ENCODE results near the gene EXOC2. TPM values are rescaled to one million over a fixed set of nuclear protein-coding genes. Genes with fewer than 3 reads are reported as not detected.
A peak's percentile ranks its signal among the peaks of the same experiment; 100 is the strongest.

Gene EXOC2
- total and polyA plus RNA-seq, 10 of the 15 experiments (the other 5 are each of a cell fraction or from before 2014, with no cell fraction given) = 8.7 to 32.8 (median 20.7) TPM

DNA sequence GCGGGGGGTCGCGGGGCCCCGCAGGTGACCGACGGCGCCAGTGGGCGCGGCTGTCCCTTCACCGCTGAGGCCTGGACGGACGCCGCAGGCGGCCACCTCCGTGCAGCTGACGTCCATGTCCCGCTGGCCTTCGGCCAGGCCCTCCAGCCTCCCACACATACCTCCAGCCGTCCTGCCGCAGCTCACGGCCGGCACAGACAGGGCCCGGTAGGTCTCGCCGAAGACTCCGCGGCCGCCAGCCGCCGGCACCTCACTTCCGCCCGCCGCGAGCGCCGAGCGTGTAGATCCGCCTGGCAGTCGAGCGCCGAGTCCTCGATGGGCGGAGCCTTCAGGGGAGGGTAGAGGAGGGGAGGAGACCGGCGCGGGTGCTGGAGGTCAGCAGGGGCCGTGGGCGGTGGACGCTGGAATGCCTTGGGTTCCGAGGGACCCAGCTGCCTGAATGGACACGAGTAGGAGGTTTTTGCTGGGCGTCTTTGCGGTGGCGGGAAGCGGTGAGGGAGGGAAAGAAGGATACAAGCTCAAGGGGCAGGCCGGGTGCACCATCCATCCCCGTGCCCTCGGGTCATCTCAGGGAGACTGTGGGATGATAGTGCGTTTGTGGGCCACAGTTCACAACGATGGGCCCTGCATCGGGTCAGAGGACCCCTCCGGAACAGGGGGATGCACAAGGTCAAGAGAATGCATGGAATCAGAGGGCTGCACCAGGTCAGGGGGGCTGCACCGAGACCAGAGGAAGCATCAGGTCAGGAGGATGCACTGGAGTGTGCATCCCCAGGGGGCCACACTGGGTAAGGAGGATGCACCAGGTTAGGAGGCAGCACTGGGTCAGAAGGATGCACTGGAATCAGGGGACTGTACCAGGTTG, at the start of gene EXOC2 (continued):
- TF ChIP-seq, protein P1, sequence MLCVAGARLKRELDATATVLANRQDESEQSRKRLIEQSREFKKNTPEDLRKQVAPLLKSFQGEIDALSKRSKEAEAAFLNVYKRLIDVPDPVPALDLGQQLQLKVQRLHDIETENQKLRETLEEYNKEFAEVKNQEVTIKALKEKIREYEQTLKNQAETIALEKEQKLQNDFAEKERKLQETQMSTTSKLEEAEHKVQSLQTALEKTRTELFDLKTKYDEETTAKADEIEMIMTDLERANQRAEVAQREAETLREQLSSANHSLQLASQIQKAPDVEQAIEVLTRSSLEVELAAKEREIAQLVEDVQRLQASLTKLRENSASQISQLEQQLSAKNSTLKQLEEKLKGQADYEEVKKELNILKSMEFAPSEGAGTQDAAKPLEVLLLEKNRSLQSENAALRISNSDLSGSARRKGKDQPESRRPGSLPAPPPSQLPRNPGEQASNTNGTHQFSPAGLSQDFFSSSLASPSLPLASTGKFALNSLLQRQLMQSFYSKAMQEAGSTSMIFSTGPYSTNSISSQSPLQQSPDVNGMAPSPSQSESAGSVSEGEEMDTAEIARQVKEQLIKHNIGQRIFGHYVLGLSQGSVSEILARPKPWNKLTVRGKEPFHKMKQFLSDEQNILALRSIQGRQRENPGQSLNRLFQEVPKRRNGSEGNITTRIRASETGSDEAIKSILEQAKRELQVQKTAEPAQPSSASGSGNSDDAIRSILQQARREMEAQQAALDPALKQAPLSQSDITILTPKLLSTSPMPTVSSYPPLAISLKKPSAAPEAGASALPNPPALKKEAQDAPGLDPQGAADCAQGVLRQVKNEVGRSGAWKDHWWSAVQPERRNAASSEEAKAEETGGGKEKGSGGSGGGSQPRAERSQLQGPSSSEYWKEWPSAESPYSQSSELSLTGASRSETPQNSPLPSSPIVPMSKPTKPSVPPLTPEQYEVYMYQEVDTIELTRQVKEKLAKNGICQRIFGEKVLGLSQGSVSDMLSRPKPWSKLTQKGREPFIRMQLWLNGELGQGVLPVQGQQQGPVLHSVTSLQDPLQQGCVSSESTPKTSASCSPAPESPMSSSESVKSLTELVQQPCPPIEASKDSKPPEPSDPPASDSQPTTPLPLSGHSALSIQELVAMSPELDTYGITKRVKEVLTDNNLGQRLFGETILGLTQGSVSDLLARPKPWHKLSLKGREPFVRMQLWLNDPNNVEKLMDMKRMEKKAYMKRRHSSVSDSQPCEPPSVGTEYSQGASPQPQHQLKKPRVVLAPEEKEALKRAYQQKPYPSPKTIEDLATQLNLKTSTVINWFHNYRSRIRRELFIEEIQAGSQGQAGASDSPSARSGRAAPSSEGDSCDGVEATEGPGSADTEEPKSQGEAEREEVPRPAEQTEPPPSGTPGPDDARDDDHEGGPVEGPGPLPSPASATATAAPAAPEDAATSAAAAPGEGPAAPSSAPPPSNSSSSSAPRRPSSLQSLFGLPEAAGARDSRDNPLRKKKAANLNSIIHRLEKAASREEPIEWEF (IDR thresholded peaks at IDR 0.05; ENCODE audit: insufficient replicate concordance, low read depth, low read length) = peak; percentile 99
- TF ChIP-seq, protein P2, sequence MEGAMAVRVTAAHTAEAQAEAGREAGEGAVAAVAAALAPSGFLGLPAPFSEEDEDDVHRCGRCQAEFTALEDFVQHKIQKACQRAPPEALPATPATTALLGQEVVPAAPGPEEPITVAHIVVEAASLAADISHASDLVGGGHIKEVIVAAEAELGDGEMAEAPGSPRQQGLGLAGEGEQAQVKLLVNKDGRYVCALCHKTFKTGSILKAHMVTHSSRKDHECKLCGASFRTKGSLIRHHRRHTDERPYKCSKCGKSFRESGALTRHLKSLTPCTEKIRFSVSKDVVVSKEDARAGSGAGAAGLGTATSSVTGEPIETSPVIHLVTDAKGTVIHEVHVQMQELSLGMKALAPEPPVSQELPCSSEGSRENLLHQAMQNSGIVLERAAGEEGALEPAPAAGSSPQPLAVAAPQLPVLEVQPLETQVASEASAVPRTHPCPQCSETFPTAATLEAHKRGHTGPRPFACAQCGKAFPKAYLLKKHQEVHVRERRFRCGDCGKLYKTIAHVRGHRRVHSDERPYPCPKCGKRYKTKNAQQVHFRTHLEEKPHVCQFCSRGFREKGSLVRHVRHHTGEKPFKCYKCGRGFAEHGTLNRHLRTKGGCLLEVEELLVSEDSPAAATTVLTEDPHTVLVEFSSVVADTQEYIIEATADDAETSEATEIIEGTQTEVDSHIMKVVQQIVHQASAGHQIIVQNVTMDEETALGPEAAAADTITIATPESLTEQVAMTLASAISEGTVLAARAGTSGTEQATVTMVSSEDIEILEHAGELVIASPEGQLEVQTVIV (IDR thresholded peaks at IDR 0.05; ENCODE audit: borderline replicate concordance, partially characterized antibody) = peak; percentile 38
- TF ChIP-seq CHD2 (IDR thresholded peaks at IDR 0.05; ENCODE audit: borderline replicate concordance, low read depth, low read length) = peak; percentile 71; the same call in 1 of the 2 replicates
- TF ChIP-seq, protein P3, sequence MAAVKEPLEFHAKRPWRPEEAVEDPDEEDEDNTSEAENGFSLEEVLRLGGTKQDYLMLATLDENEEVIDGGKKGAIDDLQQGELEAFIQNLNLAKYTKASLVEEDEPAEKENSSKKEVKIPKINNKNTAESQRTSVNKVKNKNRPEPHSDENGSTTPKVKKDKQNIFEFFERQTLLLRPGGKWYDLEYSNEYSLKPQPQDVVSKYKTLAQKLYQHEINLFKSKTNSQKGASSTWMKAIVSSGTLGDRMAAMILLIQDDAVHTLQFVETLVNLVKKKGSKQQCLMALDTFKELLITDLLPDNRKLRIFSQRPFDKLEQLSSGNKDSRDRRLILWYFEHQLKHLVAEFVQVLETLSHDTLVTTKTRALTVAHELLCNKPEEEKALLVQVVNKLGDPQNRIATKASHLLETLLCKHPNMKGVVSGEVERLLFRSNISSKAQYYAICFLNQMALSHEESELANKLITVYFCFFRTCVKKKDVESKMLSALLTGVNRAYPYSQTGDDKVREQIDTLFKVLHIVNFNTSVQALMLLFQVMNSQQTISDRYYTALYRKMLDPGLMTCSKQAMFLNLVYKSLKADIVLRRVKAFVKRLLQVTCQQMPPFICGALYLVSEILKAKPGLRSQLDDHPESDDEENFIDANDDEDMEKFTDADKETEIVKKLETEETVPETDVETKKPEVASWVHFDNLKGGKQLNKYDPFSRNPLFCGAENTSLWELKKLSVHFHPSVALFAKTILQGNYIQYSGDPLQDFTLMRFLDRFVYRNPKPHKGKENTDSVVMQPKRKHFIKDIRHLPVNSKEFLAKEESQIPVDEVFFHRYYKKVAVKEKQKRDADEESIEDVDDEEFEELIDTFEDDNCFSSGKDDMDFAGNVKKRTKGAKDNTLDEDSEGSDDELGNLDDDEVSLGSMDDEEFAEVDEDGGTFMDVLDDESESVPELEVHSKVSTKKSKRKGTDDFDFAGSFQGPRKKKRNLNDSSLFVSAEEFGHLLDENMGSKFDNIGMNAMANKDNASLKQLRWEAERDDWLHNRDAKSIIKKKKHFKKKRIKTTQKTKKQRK (IDR thresholded peaks at IDR 0.05; ENCODE audit: low read depth, low read length) = 0 out of 2 replicates have a peak, but pooled peaks have one; percentile 30
- TF ChIP-seq CREM (IDR thresholded peaks at IDR 0.05; ENCODE audit: low read depth) = peak; percentile 91
- TF ChIP-seq, protein P4, sequence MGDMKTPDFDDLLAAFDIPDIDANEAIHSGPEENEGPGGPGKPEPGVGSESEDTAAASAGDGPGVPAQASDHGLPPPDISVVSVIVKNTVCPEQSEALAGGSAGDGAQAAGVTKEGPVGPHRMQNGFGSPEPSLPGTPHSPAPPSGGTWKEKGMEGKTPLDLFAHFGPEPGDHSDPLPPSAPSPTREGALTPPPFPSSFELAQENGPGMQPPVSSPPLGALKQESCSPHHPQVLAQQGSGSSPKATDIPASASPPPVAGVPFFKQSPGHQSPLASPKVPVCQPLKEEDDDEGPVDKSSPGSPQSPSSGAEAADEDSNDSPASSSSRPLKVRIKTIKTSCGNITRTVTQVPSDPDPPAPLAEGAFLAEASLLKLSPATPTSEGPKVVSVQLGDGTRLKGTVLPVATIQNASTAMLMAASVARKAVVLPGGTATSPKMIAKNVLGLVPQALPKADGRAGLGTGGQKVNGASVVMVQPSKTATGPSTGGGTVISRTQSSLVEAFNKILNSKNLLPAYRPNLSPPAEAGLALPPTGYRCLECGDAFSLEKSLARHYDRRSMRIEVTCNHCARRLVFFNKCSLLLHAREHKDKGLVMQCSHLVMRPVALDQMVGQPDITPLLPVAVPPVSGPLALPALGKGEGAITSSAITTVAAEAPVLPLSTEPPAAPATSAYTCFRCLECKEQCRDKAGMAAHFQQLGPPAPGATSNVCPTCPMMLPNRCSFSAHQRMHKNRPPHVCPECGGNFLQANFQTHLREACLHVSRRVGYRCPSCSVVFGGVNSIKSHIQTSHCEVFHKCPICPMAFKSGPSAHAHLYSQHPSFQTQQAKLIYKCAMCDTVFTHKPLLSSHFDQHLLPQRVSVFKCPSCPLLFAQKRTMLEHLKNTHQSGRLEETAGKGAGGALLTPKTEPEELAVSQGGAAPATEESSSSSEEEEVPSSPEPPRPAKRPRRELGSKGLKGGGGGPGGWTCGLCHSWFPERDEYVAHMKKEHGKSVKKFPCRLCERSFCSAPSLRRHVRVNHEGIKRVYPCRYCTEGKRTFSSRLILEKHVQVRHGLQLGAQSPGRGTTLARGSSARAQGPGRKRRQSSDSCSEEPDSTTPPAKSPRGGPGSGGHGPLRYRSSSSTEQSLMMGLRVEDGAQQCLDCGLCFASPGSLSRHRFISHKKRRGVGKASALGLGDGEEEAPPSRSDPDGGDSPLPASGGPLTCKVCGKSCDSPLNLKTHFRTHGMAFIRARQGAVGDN (IDR thresholded peaks at IDR 0.05) = no peak
- TF ChIP-seq ZNF24 (IDR thresholded peaks at IDR 0.05) = no peak
- peak; percentile 72; the same call in 1 of the 2 replicates for TF ChIP-seq STAT1 (conservative IDR thresholded peaks at IDR 0.05)
- no peak for TF ChIP-seq ATF7 (IDR thresholded peaks at IDR 0.05; ENCODE audit: low read depth)
- peak; percentile 99 to 100 for TF ChIP-seq SRF (IDR thresholded peaks at IDR 0.05; ENCODE audit: low read depth in 2 of 2, low read length in 2 of 2)
- TF ChIP-seq, protein P5, sequence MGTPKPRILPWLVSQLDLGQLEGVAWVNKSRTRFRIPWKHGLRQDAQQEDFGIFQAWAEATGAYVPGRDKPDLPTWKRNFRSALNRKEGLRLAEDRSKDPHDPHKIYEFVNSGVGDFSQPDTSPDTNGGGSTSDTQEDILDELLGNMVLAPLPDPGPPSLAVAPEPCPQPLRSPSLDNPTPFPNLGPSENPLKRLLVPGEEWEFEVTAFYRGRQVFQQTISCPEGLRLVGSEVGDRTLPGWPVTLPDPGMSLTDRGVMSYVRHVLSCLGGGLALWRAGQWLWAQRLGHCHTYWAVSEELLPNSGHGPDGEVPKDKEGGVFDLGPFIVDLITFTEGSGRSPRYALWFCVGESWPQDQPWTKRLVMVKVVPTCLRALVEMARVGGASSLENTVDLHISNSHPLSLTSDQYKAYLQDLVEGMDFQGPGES (IDR thresholded peaks at IDR 0.05) = no peak
